RPMI7951 (cell line): ENCODE data around the gene OTUD3. TPM values are rescaled to one million over a fixed set of nuclear protein-coding genes. Genes with fewer than 3 reads are reported as not detected.

Source experiments
- DNase-seq: peaks from one replicate; pipeline ENCODE4 v3.0.0-alpha.2; 2012; ENCODE audit warnings: low read depth
- total RNA-seq: library from RNA; depleted of rRNA; stranded (reverse); fragments of >200 nt; shearing (Covaris generic); gene quantifications from 2 replicates; pipeline ENCODE4 v1.2.3, GENCODE V29; 2014; rRNA removed

OTUD3 gene
- total RNA-seq, 1 experiment from 2014 or later, result 3.1 TPM

DNA sequence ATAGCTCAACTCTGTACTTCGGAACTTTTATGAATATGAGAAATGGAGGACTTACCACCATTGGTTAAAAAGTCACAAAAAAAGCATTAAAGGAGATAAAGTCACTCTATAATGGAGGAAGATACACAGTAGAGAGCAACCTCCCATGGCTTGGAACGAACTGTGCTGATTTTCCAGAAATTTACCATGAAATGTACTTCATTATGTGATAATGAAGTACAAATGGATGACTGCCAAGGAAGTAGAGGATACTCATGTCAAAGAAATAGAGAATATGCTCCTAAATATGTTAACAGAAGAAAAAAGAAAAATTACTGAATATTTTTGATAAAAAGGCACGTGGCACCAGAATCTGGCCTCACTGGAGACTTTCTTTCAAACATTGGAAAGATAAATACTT lies 64.8 kb downstream of the OTUD3 start:
- DNase-seq, result no peak

DNA sequence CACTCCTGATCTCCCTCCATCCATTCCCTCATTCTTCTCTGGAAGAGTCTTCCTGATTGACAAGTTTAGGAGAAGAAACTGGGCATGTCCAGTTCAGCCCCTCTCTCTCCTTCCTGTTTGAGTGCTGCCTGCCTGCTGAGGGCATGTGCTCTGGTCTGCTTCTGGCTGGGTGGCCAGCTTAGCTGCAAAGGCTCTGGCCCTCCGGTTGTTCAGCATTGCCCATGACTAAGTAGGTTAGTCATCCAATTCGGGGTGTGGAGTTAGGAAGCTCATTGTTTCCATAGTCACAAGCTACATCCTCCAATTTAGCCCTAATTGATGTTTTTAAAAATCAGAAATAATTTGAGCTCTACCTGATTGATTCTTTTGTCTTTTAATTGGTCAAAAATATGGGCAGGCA lies 66.8 kb downstream of the OTUD3 start:
- peak; percentile 81 for DNase-seq

DNA sequence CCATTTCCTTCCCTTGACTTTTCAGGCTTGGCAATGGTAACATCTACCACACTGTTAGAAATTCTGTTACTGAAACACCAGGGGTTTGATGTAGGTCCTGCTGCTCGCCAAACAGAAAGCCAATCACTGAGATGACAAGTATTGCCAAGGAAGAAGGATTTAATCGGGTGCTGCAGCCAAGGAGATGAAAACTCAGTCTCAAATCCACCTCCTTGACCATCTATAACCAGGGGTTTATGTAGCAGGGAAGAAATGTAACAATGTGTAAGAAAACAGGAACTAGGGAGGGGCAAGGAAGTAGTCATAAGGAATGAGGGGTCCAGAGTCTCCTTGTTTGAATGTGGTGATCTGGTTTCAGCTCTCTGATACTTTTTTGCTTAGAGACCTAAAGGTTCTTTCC lies 71.9 kb downstream of the OTUD3 start:
- DNase-seq, result no peak

DNA sequence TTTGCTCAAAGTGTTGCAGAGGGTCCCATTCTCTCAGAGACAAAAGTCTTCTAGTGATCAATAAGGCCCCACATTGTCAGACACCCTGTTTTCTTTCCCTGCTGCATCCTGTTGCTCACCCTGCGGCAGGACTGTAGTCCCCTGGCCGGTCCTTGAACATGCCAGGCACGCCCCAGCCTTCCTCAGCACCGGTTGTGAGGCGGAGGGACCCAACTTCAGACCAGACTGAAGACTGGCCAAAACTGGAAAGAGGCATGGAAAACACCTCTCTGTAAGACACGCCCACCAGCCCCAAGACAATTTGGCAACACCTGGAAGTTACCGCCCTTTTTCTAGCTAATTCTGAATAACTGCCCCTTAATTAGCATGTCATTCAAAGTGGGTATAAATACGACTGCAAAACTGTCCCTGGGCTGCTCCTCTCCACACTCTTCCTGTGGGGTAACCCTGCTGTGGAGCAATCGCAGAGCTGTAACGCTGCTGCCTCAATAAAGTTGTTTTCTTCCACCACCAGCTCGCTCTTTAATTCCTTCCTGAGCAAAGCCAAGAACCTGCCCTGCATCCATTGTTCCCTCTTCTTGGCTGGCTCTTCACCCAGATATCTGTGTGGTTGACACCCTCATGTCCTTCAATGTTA lies 73.5 kb downstream of the OTUD3 start:
- DNase-seq, result no peak

DNA sequence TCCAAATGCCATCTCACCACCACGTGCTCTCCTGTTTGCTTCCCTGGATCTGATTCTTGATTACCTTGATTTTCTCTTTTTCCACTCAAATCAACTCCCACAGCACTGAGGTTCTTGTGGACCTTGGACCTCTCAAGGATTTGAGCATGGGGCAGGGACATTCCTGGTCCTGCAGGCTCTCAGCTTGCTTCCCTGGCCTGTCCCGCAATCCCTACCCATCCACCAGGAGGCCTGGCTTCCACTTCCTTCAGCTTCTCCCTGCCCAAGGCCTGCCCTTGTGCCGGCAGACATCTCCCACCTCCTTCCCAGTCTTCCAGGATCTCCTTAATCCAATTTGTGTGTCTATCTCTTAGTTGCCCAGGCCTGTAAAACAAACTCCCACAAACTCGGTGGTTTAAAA lies 75.6 kb downstream of the OTUD3 start:
- no peak for DNase-seq

DNA sequence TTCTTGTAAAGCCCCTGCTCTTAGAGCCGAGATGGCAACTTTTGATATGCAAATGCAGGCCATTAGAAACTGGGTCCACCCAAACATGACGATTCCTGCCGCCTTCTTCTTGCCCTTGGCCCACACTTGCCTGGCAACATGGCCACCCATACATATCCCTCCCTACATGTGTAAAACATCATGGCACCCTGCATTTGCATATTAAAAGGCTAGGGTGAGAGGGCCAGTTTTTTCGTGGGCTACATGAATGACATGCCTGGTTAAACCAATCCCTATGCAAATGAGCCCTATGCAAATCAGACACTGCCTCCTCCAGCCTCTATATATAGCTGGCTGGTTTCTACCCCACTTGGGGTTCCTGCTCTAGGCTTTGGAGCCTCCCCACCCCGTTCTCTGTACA lies 78.4 kb downstream of the OTUD3 start:
- no peak for DNase-seq

Other genes starting within 250 kb of the OTUD3 start
- gene NBL1, start 238.1 kb upstream of the OTUD3 start, total RNA-seq, result 221 and 222 TPM in 2 replicates
- gene HTR6, start 217.5 kb upstream of the OTUD3 start, total RNA-seq, result 0.10 TPM in 1 of 2 replicates, not detected in the other
- gene TMCO4, start 82.5 kb upstream of the OTUD3 start, total RNA-seq, result 7.9 and 13.2 TPM in 2 replicates
- gene RNF186, start 67.1 kb upstream of the OTUD3 start, total RNA-seq, result not detected in 2 replicates
- gene PLA2G2E, start 41.2 kb downstream of the OTUD3 start, total RNA-seq, result not detected in 2 replicates
- gene PLA2G2A, start 97.2 kb downstream of the OTUD3 start, total RNA-seq, result not detected in 2 replicates
- gene PLA2G5, start 187.8 kb downstream of the OTUD3 start, total RNA-seq, result not detected in 2 replicates
- gene PLA2G2D, start 237.1 kb downstream of the OTUD3 start, total RNA-seq, result not detected in 2 replicates